A673 (cell line): ENCODE data around the gene PRR7. TPM values are rescaled to one million over a fixed set of nuclear protein-coding genes. Genes with fewer than 3 reads are reported as not detected.

Source experiments
- BruUV-seq: library from RNA; stranded (reverse); fragments of 400-500 nt; replicated peaks from 2 replicates; lab custom pipeline; 2021; lab: Mats Ljungman, UMichigan
- CTCF ChIA-PET: fragments of 300-600 bp; sonication (Branson Sonifier 250); formaldehyde crosslinking; loops from one replicate; lab custom pipeline; 2022; ENCODE audit warnings: antibody characterized with exemption; lab: Charles Lee
- POLR2A ChIA-PET: fragments of 300-600 bp; sonication (Branson Sonifier 250); formaldehyde crosslinking; loops from one replicate; lab custom pipeline; 2022; ENCODE audit warnings: antibody characterized with exemption; ENCODE audit not compliant: low non-redundant PET; lab: Charles Lee
- DNase-seq: peaks from one replicate; pipeline ENCODE4 v3.0.0-alpha.2; 2015; ENCODE audit warnings: low spot score
- H3K27ac ChIP-seq: fragments of 200-600 bp; sonication (generic); 2 replicates; pipeline ENCODE4 v1.5.1; 2016; ENCODE audit warnings: mixed run types, low read depth, mild to moderate bottlenecking, mixed read lengths, antibody characterized with exemption, low read length; ENCODE audit not compliant: poor library complexity, severe bottlenecking
- H3K27me3 ChIP-seq: fragments of 200-600 bp; sonication (generic); replicated peaks from 2 replicates; pipeline ENCODE4 v1.6.1; 2017; ENCODE audit warnings: mixed run types, low read depth, mild to moderate bottlenecking, mixed read lengths, antibody characterized with exemption, low read length; ENCODE audit not compliant: insufficient read depth, poor library complexity
- H3K36me3 ChIP-seq: fragments of 200-600 bp; sonication (generic); 2 replicates; pipeline ENCODE4 v1.6.1; 2016; ENCODE audit warnings: mixed run types, mild to moderate bottlenecking, mixed read lengths, antibody characterized with exemption, low read length; ENCODE audit not compliant: insufficient read depth, poor library complexity, severe bottlenecking
- H3K4me1 ChIP-seq: fragments of 200-600 bp; sonication (generic); 2 replicates; pipeline ENCODE4 v1.6.1; 2017; ENCODE audit warnings: mixed run types, mild to moderate bottlenecking, mixed read lengths, antibody characterized with exemption, low read length; ENCODE audit not compliant: insufficient read depth, poor library complexity, severe bottlenecking
- H3K4me3 ChIP-seq: fragments of 200-600 bp; sonication (generic); 2 replicates; pipeline ENCODE4 v1.5.1; 2016; ENCODE audit warnings: low read depth, mixed run types, mild to moderate bottlenecking, mixed read lengths, low read length; ENCODE audit not compliant: poor library complexity, severe bottlenecking
- H3K9me3 ChIP-seq: fragments of 200-600 bp; sonication (generic); 2 replicates; pipeline ENCODE4 v1.6.1; 2016; ENCODE audit warnings: mixed run types, low read depth, mild to moderate bottlenecking, mixed read lengths, antibody characterized with exemption, low read length; ENCODE audit not compliant: poor library complexity, severe bottlenecking
- EZH2 ChIP-seq: fragments of 200-600 bp; sonication (generic); IDR thresholded peaks from 2 replicates; pipeline ENCODE4 v1.6.1; 2017; ENCODE audit warnings: borderline replicate concordance, low read depth, mild to moderate bottlenecking, mixed read lengths, antibody characterized with exemption, low read length; ENCODE audit not compliant: poor library complexity, severe bottlenecking
- intact Hi-C: fragments of 100-400 bp; cut with micrococcal nuclease; formaldehyde crosslinking; loops from one replicate; pipeline ENCODE4 v1.10.0; 2022; ENCODE audit not compliant: unreplicated experiment
- total RNA-seq: library from RNA; stranded (reverse); gene quantifications from 2 replicates; pipeline ENCODE4 v1.2.3, GENCODE V29; 2021
- TF ChIP-seq, protein P1 (sequence below): fragments of 300-800, 200-600 bp; sonication (generic); conservative IDR thresholded peaks from 2 replicates; pipeline ENCODE4 v1.5.1; 2017; ENCODE audit warnings: low read depth, mild to moderate bottlenecking, antibody characterized with exemption, low read length, moderate library complexity, mixed read lengths

Gene PRR7
- total RNA-seq, 1 experiment from 2014 or later = 3.0 TPM

DNA sequence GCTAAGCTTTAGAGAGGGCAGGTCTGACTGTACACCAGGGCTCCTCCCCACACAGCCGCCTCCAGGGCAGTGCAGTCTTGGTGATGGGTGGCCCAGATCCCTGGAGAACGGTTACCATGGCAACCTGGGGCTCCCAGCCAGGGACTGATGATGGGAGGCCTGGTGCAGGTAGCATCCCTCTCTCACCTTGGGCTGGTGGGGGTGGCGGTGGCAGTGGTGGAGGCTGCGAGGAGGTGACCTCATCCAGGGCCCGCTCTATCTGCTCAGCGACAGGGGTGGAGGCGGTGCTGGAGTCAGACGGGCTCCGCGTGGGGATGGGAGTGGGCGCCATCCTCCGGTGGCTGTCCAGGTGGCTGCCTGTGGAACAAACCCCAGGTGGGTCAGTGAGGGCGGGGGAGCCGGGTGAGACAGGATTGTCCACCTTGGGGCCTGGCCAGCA, 12.3 kb downstream of the PRR7 start:
- no peak overlapping the region for H3K4me3 ChIP-seq
- no peak overlapping the region for H3K27ac ChIP-seq
- peaks cover 11% of the 10 kb centered on the region for H3K4me1 ChIP-seq
- peak; percentile 37 for DNase-seq
- no peaks in the 10 kb centered on the region for H3K27me3 ChIP-seq
- POLR2A ChIA-PET = no interaction called here
- no peaks in the 10 kb centered on the region for H3K9me3 ChIP-seq
- TF ChIP-seq EZH2 = no peak
- TF ChIP-seq, protein P1, sequence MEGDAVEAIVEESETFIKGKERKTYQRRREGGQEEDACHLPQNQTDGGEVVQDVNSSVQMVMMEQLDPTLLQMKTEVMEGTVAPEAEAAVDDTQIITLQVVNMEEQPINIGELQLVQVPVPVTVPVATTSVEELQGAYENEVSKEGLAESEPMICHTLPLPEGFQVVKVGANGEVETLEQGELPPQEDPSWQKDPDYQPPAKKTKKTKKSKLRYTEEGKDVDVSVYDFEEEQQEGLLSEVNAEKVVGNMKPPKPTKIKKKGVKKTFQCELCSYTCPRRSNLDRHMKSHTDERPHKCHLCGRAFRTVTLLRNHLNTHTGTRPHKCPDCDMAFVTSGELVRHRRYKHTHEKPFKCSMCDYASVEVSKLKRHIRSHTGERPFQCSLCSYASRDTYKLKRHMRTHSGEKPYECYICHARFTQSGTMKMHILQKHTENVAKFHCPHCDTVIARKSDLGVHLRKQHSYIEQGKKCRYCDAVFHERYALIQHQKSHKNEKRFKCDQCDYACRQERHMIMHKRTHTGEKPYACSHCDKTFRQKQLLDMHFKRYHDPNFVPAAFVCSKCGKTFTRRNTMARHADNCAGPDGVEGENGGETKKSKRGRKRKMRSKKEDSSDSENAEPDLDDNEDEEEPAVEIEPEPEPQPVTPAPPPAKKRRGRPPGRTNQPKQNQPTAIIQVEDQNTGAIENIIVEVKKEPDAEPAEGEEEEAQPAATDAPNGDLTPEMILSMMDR = no peak
- BruUV-seq = no TSS peak
- H3K36me3 ChIP-seq = peaks cover 46% of the 10 kb centered on the region
- intact Hi-C loops = no loop called here
- CTCF ChIA-PET = no interaction called here

DNA sequence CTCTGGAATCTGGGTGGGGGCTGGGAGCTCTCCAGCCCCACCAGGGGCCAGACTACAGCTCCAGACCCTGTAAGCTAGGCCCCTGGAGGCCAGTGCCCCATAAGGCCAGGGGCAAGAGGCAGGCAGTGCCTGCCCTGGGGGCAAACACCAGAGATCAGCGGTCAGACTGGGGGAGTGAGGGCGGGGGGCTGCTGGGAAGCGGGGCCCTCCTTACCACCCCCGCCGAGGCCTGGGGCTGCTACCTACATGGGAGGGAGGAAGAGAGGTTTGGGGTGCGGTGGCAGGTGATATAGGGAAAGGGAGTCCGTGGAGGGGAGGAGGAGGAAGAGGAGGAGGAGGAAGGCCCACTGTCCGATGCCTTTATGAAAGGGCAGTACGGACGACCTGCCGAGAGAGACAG, 12.7 kb downstream of the PRR7 start:
- POLR2A ChIA-PET = no interaction called here
- DNase-seq = no peak
- H3K4me1 ChIP-seq = peaks cover 7% of the 10 kb centered on the region
- BruUV-seq = no TSS peak
- TF ChIP-seq, protein P1 = no peak
- TF ChIP-seq EZH2 = no peak
- H3K4me3 ChIP-seq = no peak overlapping the region
- no peaks in the 10 kb centered on the region for H3K9me3 ChIP-seq
- no peak overlapping the region for H3K27ac ChIP-seq
- CTCF ChIA-PET = interaction anchor here (0.7 kb wide), 1 partner anchor 89 kb away, joined by 4 read pairs; no protein-coding TSS in a partner anchor
- H3K36me3 ChIP-seq = peaks cover 46% of the 10 kb centered on the region
- intact Hi-C loops = no loop called here
- H3K27me3 ChIP-seq = no peaks in the 10 kb centered on the region

DNA sequence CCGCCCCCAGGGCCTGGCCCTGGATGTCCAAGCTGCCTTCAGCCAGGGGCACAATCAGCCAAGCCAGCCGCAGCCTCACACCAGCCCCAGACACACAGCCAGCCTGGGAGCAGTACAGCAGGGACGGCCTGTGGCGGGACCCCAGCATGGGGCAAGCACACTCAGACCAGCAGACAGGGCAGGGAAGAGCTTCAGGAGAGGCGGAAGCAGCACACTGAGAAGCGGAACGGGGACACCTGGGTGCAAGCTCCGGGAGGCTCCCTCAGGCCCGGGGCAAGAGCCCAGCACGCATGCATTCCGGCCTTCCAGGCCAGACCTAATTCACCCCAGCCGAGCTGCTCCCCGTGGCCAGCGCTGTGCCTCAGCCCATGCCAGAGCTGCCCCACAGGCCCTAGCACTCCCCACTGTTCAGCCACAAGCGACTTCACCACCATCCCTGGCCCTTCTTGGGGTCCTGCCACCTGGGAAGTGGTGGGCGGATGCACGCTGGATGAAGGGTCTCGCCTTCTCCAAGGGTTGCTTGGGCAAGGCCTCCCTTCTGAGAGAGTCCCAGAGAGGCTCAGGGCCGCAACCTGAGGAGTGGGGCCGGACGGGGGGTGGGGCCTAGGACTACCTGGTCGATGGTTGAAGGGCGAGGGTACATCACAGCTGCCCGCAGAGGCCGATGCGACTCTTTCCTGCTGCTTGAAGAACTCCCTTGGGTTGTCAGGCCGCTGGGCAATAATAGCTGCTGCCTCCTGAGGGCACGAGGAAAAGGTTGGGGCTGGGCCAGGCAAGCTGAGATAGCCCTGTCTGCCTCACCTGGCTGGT, 13.4 kb downstream of the PRR7 start:
- intact Hi-C loops = no loop called here
- Histone ChIP-seq H3K27me3 (no peaks in the 10 kb centered on the region), H3K4me1 (peaks cover 7% of the 10 kb centered on the region), H3K9me3 (no peaks in the 10 kb centered on the region), H3K36me3 (peaks cover 49% of the 10 kb centered on the region), H3K27ac (no peak overlapping the region), H3K4me3 (no peak overlapping the region)
- BruUV-seq = no TSS peak
- no peak for DNase-seq
- ChIA-PET CTCF (interaction anchor here (0.7 kb wide), 1 partner anchor 89 kb away, joined by 4 read pairs; no protein-coding TSS in a partner anchor), POLR2A (no interaction called here)
- TF ChIP-seq EZH2 = no peak
- TF ChIP-seq, protein P1 = no peak
